ENCODE measurements around the gene INPP5K. TPM values are rescaled to one million over a fixed set of nuclear protein-coding genes. Genes with fewer than 3 reads are reported as not detected.

The INPP5K gene
- 35.8 and 37.6 TPM in 2 replicates for polyA plus RNA-seq
- 53.6 and 56.6 TPM in 2 replicates for polyA minus RNA-seq

GRCh38 chr17:1516388-1517161, at the start of gene INPP5K:
Gene INPP5K, minus strand, starts transcription at chr17:1516612. Its CDS starts 113 bp downstream, at chr17:1516499.
- Histone ChIP-seq H4K20me1 (ENCODE audit: insufficient read depth) (no peaks in the 10 kb centered on the region), H3K9me3 (ENCODE audit: low read length) (no peaks in the 10 kb centered on the region), H3K27ac (ENCODE audit: low read length) (peak within 1 kb of the TSS; percentile 72), H2AFZ (ENCODE audit: low read depth, low read length) (peak within 1 kb of the TSS; percentile 83), H3F3A (ENCODE audit: insufficient read depth, low read length, poor library complexity, severe bottlenecking) (no peaks in the 10 kb centered on the region), H3K36me3 (ENCODE audit: insufficient read depth, low read length) (no peaks in the 10 kb centered on the region), H3K4me2 (ENCODE audit: low read length) (peak within 1 kb of the TSS; percentile 79), H3K79me2 (replicated peaks; ENCODE audit: insufficient read depth, low read length) (peaks cover 20% of the 10 kb centered on the region), H3K4me3 (ENCODE audit: low read length) (peak within 1 kb of the TSS; percentile 98), H3K9me2 (ENCODE audit: insufficient read depth, low read length) (no peaks in the 10 kb centered on the region), H3K27me3 (ENCODE audit: insufficient read depth, low read depth, low read length) (no peaks in the 10 kb centered on the region), H3K9ac (ENCODE audit: low read length) (peak within 1 kb of the TSS; percentile 84)
- no peak for TF ChIP-seq SMC3 (conservative IDR thresholded peaks at IDR 0.05; ENCODE audit: poor library complexity)
- TF ChIP-seq RAD21 (conservative IDR thresholded peaks at IDR 0.05), result peak; percentile 51
- TF ChIP-seq EP300 (conservative IDR thresholded peaks at IDR 0.05; ENCODE audit: poor library complexity, severe bottlenecking), result peak; percentile 61
- TF ChIP-seq REST (IDR thresholded peaks at IDR 0.05; ENCODE audit: borderline replicate concordance), result peak; percentile 45
- no peak for TF ChIP-seq EZH2 (IDR thresholded peaks at IDR 0.05; ENCODE audit: borderline replicate concordance, insufficient read depth, low read length, poor library complexity, severe bottlenecking)
- TF ChIP-seq CTCF (IDR thresholded peaks at IDR 0.05; ENCODE audit: poor library complexity, severe bottlenecking), result no peak
- peak; percentile 92 for TF ChIP-seq MXI1 (conservative IDR thresholded peaks at IDR 0.05; ENCODE audit: poor library complexity, severe bottlenecking)
- peak; percentile 43 for TF ChIP-seq TAF1 (IDR thresholded peaks at IDR 0.05; ENCODE audit: low read depth)
- TF ChIP-seq POLR2AphosphoS5 (IDR thresholded peaks at IDR 0.05), result peak; percentile 87

- no peaks in the 10 kb centered on the region for H3K9me3 ChIP-seq (ENCODE audit: low read length)
- H3K36me3 ChIP-seq (ENCODE audit: insufficient read depth, low read length), result no peaks in the 10 kb centered on the region
- no peaks in the 10 kb centered on the region for H3F3A ChIP-seq (ENCODE audit: insufficient read depth, low read length, poor library complexity, severe bottlenecking)
- peaks cover 4% of the 10 kb centered on the region for H4K20me1 ChIP-seq (ENCODE audit: insufficient read depth)
- no peak overlapping the region for H3K4me3 ChIP-seq (ENCODE audit: low read length)
- no peak overlapping the region for H3K27ac ChIP-seq (ENCODE audit: low read length)
- peaks cover 7% of the 10 kb centered on the region for H3K79me2 ChIP-seq (replicated peaks; ENCODE audit: insufficient read depth, low read length)
- H3K27me3 ChIP-seq (ENCODE audit: insufficient read depth, low read depth, low read length), result no peaks in the 10 kb centered on the region
- H2AFZ ChIP-seq (ENCODE audit: low read depth, low read length), result no peak overlapping the region
- H3K4me2 ChIP-seq (ENCODE audit: low read length), result no peak overlapping the region
- H3K9ac ChIP-seq (ENCODE audit: low read length), result no peak overlapping the region
- H3K9me2 ChIP-seq (ENCODE audit: insufficient read depth, low read length), result no peaks in the 10 kb centered on the region
- TF ChIP-seq CTCF (IDR thresholded peaks at IDR 0.05; ENCODE audit: poor library complexity, severe bottlenecking) (no peak), RAD21 (conservative IDR thresholded peaks at IDR 0.05) (no peak), EP300 (conservative IDR thresholded peaks at IDR 0.05; ENCODE audit: poor library complexity, severe bottlenecking) (no peak), TAF1 (IDR thresholded peaks at IDR 0.05; ENCODE audit: low read depth) (no peak), SMC3 (conservative IDR thresholded peaks at IDR 0.05; ENCODE audit: poor library complexity) (no peak), POLR2AphosphoS5 (IDR thresholded peaks at IDR 0.05) (no peak), REST (IDR thresholded peaks at IDR 0.05; ENCODE audit: borderline replicate concordance) (no peak), MXI1 (conservative IDR thresholded peaks at IDR 0.05; ENCODE audit: poor library complexity, severe bottlenecking) (no peak), EZH2 (IDR thresholded peaks at IDR 0.05; ENCODE audit: borderline replicate concordance, insufficient read depth, low read length, poor library complexity, severe bottlenecking) (no peak)
Measured at GRCh38 chr17:1565877-1566276, 49.5 kb upstream of the INPP5K start.

Measured in neural cell (in vitro differentiated cells).